HG03558 (cell line): Measurements from ENCODE around the gene SSTR4.

ENCODE experiments used
- ATAC-seq: cut with Tn5 transposase; IDR thresholded peaks from one replicate; pipeline ENCODE4 v1.9.1; 2021; ENCODE audit warnings: moderate number of reproducible peaks; ENCODE audit not compliant: unreplicated experiment; ENCODE audit errors: extremely low read depth

The SSTR4 gene

GRCh38 chr20:23061734-23062561, 26.8 kb downstream of the SSTR4 start:
- no peak for ATAC-seq

- ATAC-seq, result no peak
Observed at GRCh38 chr20:23062632-23063031, 27.5 kb downstream of the SSTR4 start.

- ATAC-seq, result no peak
Observed at GRCh38 chr20:23063168-23063567, 28.1 kb downstream of the SSTR4 start.

- ATAC-seq, result no peak
Observed at GRCh38 chr20:23063581-23063980, 28.5 kb downstream of the SSTR4 start.

- no peak for ATAC-seq
Observed at GRCh38 chr20:23065266-23066201, 30.4 kb downstream of the SSTR4 start.

- ATAC-seq, result no peak
Observed at GRCh38 chr20:23066772-23067171, 31.7 kb downstream of the SSTR4 start.

GRCh38 chr20:23068283-23068682, 33.2 kb downstream of the SSTR4 start:
- no peak for ATAC-seq

- ATAC-seq, result no peak
Observed at GRCh38 chr20:23069108-23069507, 34.0 kb downstream of the SSTR4 start.

- ATAC-seq, result no peak
Observed at GRCh38 chr20:23071398-23071797, 36.3 kb downstream of the SSTR4 start.

GRCh38 chr20:23071996-23072395, 36.9 kb downstream of the SSTR4 start:
- no peak for ATAC-seq

- ATAC-seq, result no peak
Observed at GRCh38 chr20:23072892-23073586, 37.9 kb downstream of the SSTR4 start.

- ATAC-seq, result no peak
Observed at GRCh38 chr20:23074052-23074451, 38.9 kb downstream of the SSTR4 start.

- ATAC-seq, result no peak
Observed at GRCh38 chr20:23077277-23077676, 42.2 kb downstream of the SSTR4 start.

- ATAC-seq, result no peak
Observed at GRCh38 chr20:23078351-23079015, 43.4 kb downstream of the SSTR4 start.

GRCh38 chr20:23079016-23079351, 43.9 kb downstream of the SSTR4 start:
- no peak for ATAC-seq

- ATAC-seq, result no peak
Observed at GRCh38 chr20:23079926-23080325, 44.8 kb downstream of the SSTR4 start.

GRCh38 chr20:23080521-23080920, 45.4 kb downstream of the SSTR4 start:
- no peak for ATAC-seq

GRCh38 chr20:23081263-23081819, 46.2 kb downstream of the SSTR4 start:
- ATAC-seq, result no peak

- ATAC-seq, result no peak
Observed at GRCh38 chr20:23082846-23083552, 47.9 kb downstream of the SSTR4 start.
